WTC11 (cell line): ENCODE data around the gene POU4F1. TPM values are rescaled to one million over a fixed set of nuclear protein-coding genes. Genes with fewer than 3 reads are reported as not detected.

Experiments used
- ATAC-seq: fragments of 200-7000 bp; cut with Tn5 transposase; 2 replicates; pipeline ENCODE4 v1.10.0; 2021; ENCODE audit warnings: mild to moderate bottlenecking, moderate library complexity
- CTCF ChIA-PET: fragments of 300-600 bp; sonication (Branson Sonifier 250); formaldehyde crosslinking; loops from one replicate; lab custom pipeline; 2021; ENCODE audit warnings: antibody characterized with exemption; lab: Charles Lee
- POLR2A ChIA-PET: fragments of 350-600 bp; sonication (Branson Sonifier 250); formaldehyde crosslinking; loops from one replicate; lab custom pipeline; 2021; ENCODE audit warnings: antibody characterized with exemption; lab: Charles Lee
- DNase-seq: peaks from one replicate; pipeline ENCODE4 v3.0.0; 2021; ENCODE audit warnings: low spot score
- H3K27ac Mint-ChIP-seq: 2 replicates; pipeline ENCODE4 v1.8.0; 2021; ENCODE audit warnings: mixed read lengths
- H3K27me3 Mint-ChIP-seq: 2 replicates; pipeline ENCODE4 v1.8.0; 2021; ENCODE audit warnings: low read depth, mild to moderate bottlenecking, moderate library complexity, mixed read lengths
- H3K36me3 Mint-ChIP-seq: 2 replicates; pipeline ENCODE4 v1.8.0; 2021; ENCODE audit warnings: mixed read lengths
- H3K4me1 Mint-ChIP-seq: 2 replicates; pipeline ENCODE4 v1.8.0; 2022; ENCODE audit warnings: mixed read lengths
- H3K4me3 Mint-ChIP-seq: 2 replicates; pipeline ENCODE4 v1.8.0; 2021; ENCODE audit warnings: mild to moderate bottlenecking, moderate library complexity, mixed read lengths
- H3K9me3 Mint-ChIP-seq: 2 replicates; pipeline ENCODE4 v1.8.0; 2021; ENCODE audit warnings: mixed read lengths
- AR ChIP-seq: fragments of 250-450 bp; sonication (Bioruptor Pico); IDR thresholded peaks from 2 replicates; pipeline ENCODE4 v1.9.0; 2021; ENCODE audit warnings: mild to moderate bottlenecking
- E2F5 ChIP-seq: sonication (generic); formaldehyde crosslinking; IDR thresholded peaks from 2 replicates; pipeline ENCODE4 v1.8.1; 2022; ENCODE audit warnings: mild to moderate bottlenecking, moderate library complexity, missing genetic modification reagents
- ETV6 ChIP-seq: sonication (generic); formaldehyde crosslinking; IDR thresholded peaks from 2 replicates; pipeline ENCODE4 v1.8.1; 2022; ENCODE audit warnings: mild to moderate bottlenecking, missing genetic modification reagents
- KAT7 ChIP-seq: sonication (generic); formaldehyde crosslinking; IDR thresholded peaks from 2 replicates; pipeline ENCODE4 v1.8.1; 2023; ENCODE audit warnings: missing genetic modification reagents, mild to moderate bottlenecking, borderline replicate concordance
- SOX15 ChIP-seq: fragments of 250-450 bp; sonication (Bioruptor Pico); IDR thresholded peaks from 2 replicates; pipeline ENCODE4 v1.9.0; 2021; ENCODE audit warnings: mild to moderate bottlenecking
- TEAD4 ChIP-seq: sonication (generic); formaldehyde crosslinking; IDR thresholded peaks from 2 replicates; pipeline ENCODE4 v1.8.0; 2022; ENCODE audit warnings: mild to moderate bottlenecking, missing genetic modification reagents
- TP53 ChIP-seq: sonication (generic); formaldehyde crosslinking; IDR thresholded peaks from 2 replicates; pipeline ENCODE4 v1.8.1; 2023; ENCODE audit warnings: mild to moderate bottlenecking, missing genetic modification reagents
- ZNF416 ChIP-seq: fragments of 250-450 bp; sonication (Bioruptor Pico); IDR thresholded peaks from 2 replicates; pipeline ENCODE4 v1.9.0; 2021; ENCODE audit warnings: mild to moderate bottlenecking, inconsistent platforms
- ZNF532 ChIP-seq: fragments of 250-450 bp; sonication (Bioruptor Pico); IDR thresholded peaks from 2 replicates; pipeline ENCODE4 v1.9.0; 2021; ENCODE audit warnings: mild to moderate bottlenecking, borderline replicate concordance
- total RNA-seq: library from RNA; stranded (reverse); gene quantifications from 3 replicates; pipeline ENCODE4 v1.2.3, GENCODE V29; 2021
- TF ChIP-seq, protein P1 (sequence below): fragments of 250-450 bp; sonication (Bioruptor Pico); IDR thresholded peaks from 2 replicates; pipeline ENCODE4 v2.1.2; 2022; ENCODE audit warnings: mild to moderate bottlenecking, moderate library complexity
- TF ChIP-seq, protein P2 (sequence below): sonication (generic); formaldehyde crosslinking; IDR thresholded peaks from 2 replicates; pipeline ENCODE4 v1.8.1; 2022; ENCODE audit warnings: mild to moderate bottlenecking, missing genetic modification reagents, moderate library complexity, borderline replicate concordance
- TF ChIP-seq, protein P3 (sequence below): sonication (generic); formaldehyde crosslinking; conservative IDR thresholded peaks from 2 replicates; pipeline ENCODE4 v1.8.1; 2022; ENCODE audit warnings: mild to moderate bottlenecking, missing genetic modification reagents

POU4F1 gene
- total RNA-seq, 1 experiment from 2014 or later = 0.26 TPM

DNA sequence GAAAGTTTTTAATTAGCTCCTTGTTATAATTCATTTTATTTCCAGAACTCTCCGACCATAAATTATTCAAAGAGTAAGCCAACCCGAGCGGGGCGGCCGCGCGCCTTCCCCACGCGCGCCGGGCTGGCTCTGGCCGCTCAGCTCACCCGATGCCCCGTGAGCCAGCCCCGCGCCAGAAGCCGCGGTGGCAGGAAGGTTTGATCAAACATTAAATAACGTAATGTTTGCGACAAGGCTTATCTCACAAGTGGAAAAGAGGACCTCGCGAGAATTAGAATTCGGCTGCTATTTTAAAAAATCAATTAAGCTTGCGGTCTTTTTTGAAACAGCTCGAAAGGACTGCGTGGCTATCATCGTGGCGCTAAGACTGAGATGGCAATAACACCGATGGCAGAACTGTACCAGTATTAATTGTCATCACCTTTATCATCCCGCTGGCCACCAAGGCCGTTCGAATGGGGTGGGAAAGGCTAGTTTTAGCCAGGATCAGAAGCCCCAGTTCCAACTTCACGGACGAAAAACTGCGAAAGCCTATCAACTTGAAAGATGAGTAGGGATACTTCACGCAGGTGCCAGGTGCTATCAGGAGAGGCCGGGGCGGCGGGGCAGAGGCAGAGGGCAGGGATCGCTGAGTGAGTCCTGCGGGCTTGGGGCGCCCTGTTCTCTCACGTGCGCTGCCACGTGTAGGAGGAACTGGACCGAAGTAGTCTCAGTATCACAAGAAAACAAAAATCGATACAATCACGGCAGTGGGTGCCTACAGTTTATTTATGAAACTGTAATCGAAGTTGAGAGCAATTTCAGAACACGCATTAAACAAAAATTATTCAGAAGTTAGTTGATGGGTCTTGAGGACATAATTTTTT is 6.4 kb downstream of the POU4F1 start:
- Mint-ChIP-seq H3K27ac (no peak overlapping the region), H3K4me1 (peaks cover 59% of the 10 kb centered on the region), H3K9me3 (no peaks in the 10 kb centered on the region), H3K36me3 (no peaks in the 10 kb centered on the region), H3K4me3 (peak overlapping the region; percentile 68), H3K27me3 (peaks cover 98% of the 10 kb centered on the region)
- CTCF ChIA-PET = interaction anchor here (0.9 to 3.2 kb wide), 4 partner anchors 10 to 476 kb away, joined by 3 to 25 read pairs (median 7); no protein-coding TSS in a partner anchor
- POLR2A ChIA-PET = no interaction called here
- ATAC-seq (no peak), DNase-seq (peak; percentile 61)
- TF ChIP-seq, protein P1, sequence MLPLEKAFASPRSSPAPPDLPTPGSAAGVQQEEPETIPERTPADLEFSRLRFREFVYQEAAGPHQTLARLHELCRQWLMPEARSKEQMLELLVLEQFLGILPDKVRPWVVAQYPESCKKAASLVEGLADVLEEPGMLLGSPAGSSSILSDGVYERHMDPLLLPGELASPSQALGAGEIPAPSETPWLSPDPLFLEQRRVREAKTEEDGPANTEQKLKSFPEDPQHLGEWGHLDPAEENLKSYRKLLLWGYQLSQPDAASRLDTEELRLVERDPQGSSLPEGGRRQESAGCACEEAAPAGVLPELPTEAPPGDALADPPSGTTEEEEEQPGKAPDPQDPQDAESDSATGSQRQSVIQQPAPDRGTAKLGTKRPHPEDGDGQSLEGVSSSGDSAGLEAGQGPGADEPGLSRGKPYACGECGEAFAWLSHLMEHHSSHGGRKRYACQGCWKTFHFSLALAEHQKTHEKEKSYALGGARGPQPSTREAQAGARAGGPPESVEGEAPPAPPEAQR (CRISPR knock-in tag) = no peak
- no peak for TF ChIP-seq ZNF532 (CRISPR knock-in tag)
- no peak for TF ChIP-seq E2F5
- TF ChIP-seq, protein P2, sequence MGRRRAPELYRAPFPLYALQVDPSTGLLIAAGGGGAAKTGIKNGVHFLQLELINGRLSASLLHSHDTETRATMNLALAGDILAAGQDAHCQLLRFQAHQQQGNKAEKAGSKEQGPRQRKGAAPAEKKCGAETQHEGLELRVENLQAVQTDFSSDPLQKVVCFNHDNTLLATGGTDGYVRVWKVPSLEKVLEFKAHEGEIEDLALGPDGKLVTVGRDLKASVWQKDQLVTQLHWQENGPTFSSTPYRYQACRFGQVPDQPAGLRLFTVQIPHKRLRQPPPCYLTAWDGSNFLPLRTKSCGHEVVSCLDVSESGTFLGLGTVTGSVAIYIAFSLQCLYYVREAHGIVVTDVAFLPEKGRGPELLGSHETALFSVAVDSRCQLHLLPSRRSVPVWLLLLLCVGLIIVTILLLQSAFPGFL (CRISPR knock-in tag) = no peak
- TF ChIP-seq, protein P3, sequence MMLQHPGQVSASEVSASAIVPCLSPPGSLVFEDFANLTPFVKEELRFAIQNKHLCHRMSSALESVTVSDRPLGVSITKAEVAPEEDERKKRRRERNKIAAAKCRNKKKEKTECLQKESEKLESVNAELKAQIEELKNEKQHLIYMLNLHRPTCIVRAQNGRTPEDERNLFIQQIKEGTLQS (CRISPR knock-in tag) = no peak
- no peak for TF ChIP-seq SOX15 (CRISPR knock-in tag)
- TF ChIP-seq AR = no peak
- no peak for TF ChIP-seq ZNF416 (CRISPR knock-in tag)
- TF ChIP-seq ETV6 = no peak
- TF ChIP-seq TEAD4 = no peak

- Mint-ChIP-seq H3K4me1 (peaks cover 58% of the 10 kb centered on the region), H3K9me3 (no peaks in the 10 kb centered on the region), H3K4me3 (peak overlapping the region; percentile 68)
- CTCF ChIA-PET = interaction anchor here (0.5 to 3.2 kb wide), 6 partner anchors 9 to 475 kb away, joined by 3 to 25 read pairs (median 6); no protein-coding TSS in a partner anchor
- POLR2A ChIA-PET = no interaction called here
- TF ChIP-seq TP53 (CRISPR knock-in tag) (no peak), KAT7 (CRISPR knock-in tag) (0 out of 2 replicates have a peak, but pooled peaks have one; percentile 21)
- TF ChIP-seq, all 79 proteins: peak for 1
- Mint-ChIP-seq H3K36me3 (no peaks in the 10 kb centered on the region), H3K27ac (no peak overlapping the region), H3K27me3 (peaks cover 100% of the 10 kb centered on the region)
- ATAC-seq (peak; percentile 55), DNase-seq (peak; percentile 42)
Observed at GRCh38 chr13:78596399-78596735, 7.0 kb downstream of the POU4F1 start.
